Suppressor macrophage treated with lipopolysaccharide for 1 hour (primary cell): ENCODE data around the gene MFNG.

ENCODE experiments used
- DNase-seq, 3 donors: peaks; one replicate each; pipeline ENCODE4 v3.0.0-alpha.2; 2020 to 2022

The MFNG gene

DNA sequence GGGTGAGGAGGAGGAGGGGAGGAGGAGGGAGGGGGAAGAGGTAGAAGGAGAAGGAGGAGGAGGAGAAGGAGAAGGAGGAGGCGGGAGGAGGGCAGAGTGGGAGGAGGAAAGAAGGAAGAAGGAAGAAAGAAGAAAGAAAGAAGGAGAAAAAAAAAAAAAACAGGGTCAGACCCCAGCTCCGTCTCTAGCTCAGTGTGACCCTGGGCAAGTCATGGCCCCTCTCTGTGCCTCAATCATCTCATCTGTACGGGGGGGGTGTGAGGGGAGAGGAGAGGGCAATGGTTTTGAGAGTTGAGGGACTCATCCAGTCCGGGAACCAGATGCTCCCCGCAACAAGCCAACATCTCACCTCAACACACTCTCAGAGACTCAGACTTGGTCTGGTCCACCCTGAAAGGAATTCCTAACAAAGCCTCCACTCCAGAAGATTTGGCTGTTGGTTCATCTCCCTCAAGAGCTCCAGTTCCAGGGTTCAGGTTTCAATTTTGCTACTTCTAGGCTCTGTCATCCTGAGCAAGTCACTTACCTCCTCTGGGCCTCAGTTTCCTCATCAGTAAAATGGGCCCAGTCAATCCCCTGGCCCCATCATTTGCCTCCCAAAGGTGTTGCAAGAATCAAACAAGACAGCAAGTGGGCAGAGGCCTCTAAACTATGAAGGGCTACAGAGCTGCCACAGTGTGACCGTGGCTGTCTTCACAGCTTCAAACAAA is 25.4 kb upstream of the MFNG start:
- no peak for DNase-seq

DNA sequence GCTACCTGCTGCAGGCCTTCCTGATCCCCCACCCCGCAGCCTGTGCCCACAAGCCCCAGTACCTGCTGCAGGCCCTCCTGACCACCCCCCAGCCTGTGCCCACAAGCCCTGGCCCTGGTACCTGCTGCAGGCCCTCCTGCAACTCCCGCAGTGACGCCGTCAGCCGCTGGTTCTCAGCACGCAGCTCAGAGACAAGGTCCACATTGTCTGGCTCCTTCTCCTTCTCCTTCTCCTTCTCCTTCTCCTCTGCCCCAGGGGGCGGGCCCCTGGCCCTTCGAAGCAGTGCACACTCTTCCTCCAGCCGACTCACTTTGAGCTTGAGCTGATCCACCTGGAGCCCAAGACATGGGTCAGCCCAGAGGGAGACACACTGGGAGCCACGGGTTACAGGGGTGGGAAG is 23.9 kb upstream of the MFNG start:
- DNase-seq = no peak

DNA sequence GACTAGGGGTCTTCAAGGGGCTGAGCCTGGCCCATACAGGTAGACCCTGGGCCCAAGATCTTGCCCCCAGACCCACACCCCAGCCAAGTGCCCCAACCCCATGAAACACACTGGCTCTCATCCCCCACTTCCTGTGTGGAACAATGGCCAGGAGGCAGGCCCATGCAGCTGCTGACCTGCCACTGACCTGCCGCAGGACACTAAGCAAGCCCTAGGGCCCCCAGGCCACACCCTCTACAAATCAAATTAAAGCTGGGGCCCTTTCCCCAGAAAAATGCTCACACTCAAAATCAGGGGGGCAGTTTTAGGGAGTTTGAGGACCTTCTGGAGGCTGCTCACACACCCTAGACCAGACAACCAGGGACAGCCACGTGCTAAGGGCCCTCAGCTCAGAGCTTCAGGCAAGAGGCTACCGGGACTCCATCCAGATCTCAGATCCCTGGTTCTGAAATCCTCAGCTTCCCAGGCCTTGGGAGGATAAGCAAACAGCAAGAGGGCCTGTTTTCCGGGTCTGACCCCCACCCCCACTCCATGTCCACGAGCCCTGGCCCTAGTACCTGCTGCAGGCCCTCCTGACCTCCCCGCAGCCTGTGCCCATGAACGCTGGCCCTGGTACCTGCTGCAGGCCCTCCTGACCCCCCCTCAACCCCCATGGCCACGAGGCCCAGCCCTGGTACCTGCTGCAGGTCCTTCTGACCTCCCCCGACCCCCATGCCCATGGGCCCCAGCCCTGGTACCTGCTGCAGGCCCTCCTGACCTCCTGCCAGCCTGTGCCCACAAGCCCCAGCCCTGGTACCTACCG is 23.1 kb upstream of the MFNG start:
- no peak for DNase-seq

DNA sequence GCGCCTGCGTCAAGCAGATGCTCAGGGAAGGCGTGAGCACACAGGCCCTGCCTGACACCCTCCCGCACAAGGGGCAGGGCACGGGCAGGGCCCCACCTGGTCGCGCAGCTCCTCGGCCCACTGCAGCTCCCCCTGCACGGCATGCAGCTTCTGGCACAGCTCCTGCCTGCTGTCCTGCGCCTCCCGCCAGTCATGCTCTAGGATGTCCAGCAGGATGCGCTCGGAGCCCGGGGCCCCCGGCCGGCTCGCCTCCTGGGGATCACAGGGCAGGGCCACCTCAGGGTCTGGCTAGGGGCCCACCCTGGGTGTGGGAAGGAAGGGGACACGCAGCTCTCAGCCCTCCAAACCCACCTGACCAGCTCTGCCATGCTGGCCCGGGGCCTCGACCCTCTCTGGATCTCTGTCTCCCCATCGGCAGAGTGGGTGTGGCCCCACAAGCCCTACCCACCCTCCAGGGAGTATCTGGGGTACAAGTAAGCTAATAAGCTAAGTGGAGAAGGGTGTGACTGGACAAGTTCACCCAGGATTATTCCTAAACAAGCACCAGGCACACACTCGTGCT is 22.3 kb upstream of the MFNG start:
- no peak for DNase-seq

DNA sequence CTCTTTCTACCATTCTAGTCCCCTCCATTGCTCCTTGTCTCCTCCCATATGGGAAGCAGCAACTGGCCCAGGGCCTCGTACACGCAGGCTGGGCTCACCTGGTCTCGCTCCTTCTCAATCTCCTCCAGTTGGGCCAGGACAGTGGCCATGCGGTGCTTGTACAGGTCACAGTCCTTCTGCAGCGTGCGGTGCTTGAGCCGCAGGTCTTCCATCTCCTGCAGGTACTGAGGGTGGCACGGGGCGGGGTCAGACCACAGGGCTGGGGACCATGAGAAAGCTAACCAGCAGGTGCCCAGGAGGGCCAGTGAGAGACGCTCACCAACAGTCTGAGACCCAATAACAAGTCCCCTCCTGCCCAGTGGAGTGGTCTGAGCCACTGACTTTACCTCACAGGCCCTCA is 21.5 kb upstream of the MFNG start:
- DNase-seq = no peak

DNA sequence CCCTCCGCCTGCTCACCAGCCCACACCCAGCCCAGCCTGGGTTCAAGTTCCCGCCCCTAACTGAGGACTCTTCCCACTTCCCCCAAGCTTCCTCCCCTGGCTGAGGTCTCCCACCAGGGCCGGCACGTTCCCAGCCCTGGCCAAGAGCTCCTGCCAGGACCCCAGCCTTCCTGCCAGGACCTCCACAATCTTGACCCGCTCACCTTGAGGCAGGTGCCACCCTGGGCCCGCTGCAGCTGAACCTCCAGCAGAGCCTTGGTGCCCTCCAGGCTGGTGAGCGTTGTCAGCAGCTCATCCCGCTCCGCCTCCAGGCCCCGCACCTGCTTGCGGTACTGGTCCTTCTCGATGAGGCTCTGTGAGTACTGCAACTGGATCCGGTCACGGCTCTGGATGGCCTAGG is 19.8 kb upstream of the MFNG start:
- DNase-seq = no peak

DNA sequence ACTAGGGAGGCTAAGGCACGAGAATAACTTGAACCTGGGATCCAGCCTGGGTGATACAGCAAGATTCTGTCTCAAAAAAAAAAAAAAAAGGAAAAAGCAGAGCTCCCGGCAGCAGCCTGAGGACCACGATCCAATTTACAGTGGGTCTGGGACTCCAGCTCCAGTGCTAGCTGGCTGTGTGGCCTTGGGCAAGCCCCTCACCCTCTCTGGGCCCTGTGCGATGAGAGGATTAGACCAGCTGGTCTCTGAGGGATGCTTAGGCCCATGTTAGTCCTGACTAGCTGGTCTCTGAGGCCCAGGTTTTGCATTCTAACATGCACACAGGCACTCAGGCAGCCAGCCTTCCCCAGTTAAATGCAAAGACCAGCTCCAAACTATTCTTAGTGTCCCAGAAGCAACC is 19.4 kb upstream of the MFNG start:
- DNase-seq = no peak

DNA sequence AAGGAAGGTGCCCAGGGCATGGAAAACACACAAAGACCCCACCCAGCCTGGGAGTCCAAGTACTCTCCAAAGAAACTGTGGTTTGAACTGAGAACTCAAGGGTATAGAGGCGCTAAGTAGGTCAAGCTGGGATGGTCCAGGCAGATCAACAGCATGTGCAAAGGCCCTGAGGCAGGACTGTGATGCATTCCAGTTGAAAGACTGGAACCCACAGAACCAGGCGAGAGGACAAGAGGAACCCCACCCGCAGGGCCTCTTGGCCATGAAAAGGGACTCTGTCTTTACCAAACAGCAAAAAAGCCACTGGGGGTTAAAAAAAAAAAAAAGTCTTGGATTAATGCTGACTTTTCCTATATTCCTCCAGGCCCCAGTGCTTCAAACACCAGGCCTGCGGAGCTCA is 18.8 kb upstream of the MFNG start:
- no peak for DNase-seq

DNA sequence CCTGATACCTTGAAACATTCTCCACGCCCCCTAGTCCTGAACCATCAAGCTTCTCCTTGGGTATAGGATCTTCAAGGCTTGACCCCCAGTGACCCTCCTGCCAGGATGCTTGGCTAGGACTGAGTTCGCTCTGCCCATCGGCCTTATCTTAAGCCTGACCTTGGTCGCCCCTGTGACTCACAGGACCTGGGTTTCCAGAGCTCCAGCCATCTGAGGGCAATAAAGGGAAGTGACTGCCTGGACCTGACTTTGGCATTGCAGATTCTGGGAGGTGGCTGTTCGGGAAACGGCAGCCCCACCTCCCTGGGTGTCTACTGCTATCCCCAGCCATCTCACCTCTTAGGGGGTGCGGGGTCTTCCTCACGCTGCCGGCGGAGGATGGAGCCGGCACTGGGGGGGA is 17.7 kb upstream of the MFNG start:
- peak; percentile 66 to 71 (median 71) for DNase-seq

DNA sequence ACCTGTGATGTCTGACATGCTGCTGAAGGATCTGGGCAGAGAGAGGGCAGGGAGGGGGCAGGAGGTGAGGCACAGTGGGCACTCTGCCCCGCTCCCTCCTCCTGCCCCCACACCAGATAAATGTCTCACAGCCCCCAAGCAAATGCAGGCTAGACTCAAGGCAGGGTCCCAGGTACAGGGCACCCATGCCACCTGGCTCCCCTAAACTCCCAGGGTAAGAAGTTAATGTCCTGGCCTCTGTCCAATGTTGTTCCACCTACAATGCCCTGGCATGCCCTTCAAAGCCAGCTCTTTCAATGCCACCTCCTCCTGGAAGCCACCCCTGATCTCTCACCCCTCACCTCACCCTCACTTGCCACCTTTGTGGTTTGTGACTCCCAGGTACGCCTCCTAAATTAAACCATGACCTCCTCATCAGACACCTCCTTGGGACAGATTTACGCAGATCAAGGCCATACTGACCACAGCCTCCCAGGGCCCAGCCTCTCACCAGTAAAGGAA is 17.0 kb upstream of the MFNG start:
- DNase-seq = no peak

DNA sequence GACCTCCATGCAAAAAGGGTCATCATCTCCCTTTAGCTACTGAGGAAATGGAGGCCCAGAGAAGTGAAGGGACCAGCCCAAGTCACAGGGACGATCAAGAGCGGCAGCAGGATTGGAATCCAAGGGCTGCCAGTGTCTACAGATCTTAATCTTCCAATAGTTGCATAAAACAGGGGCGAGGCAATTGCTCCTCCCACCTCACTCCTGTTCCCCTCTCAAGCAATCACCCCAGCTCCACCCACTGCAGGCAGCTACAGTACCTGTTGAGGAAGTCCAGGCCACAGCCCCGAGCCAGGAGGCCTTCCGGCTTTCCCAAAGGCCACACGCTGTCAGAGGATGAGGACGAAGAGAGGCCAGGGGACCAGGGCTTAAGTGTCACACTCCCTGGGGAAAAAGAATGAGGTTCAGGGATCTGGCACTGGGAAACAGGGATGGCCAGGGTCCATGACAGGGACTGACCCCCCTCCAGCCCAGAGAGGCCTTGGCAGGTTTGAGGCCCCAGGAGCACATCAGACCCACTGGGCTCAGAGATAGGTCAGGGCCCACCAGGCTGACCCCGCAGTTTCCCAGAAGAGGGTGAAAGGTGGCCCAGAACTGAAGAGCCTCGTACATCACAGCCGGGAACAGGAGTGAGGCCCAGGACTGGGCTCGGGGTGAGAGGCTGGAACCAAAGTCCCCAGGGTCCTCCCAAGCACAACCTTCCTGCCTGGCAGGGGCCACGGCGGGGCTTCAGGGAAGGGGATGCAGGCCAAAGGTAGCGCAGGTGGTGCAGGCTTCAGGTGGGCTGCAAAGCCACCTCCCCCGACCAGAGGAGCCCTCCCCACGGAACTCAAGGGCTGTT is 16.4 kb upstream of the MFNG start:
- DNase-seq = peak in 1 of 3 donors; percentile 28

DNA sequence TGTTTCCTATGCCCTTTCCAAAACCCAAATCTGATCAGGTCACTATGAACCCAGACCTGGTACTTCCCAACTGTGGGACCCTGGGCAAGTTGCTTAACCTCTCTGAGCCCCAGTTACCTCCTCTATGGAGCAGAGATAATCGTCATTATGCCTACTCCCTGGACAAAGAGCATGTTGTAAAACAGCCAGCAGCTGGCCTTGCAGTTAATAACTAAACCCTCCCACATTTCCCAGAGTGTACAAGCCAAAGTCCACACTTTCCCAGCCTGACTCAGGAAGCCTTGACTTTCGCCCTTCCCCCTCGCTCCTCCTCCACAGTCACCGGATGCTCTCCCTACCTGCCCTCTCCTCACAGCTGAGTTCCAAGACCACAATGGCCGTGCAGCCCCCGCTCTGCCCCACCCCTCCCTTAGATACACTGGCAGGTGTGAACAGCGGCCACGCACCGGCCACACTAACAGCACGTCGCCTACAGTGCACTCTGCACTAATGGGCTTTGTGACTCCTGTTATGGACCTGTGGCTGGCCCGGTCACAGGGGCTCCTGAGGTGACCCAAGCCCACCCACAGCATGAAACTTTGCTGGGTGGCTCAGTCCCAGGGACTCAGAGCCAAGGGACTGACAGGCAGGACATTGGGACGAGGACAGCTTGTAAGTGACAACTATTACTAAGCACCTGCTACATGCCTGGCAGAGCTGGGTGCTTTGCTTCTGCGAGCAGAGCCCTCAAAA is 15.6 kb upstream of the MFNG start:
- DNase-seq = no peak

DNA sequence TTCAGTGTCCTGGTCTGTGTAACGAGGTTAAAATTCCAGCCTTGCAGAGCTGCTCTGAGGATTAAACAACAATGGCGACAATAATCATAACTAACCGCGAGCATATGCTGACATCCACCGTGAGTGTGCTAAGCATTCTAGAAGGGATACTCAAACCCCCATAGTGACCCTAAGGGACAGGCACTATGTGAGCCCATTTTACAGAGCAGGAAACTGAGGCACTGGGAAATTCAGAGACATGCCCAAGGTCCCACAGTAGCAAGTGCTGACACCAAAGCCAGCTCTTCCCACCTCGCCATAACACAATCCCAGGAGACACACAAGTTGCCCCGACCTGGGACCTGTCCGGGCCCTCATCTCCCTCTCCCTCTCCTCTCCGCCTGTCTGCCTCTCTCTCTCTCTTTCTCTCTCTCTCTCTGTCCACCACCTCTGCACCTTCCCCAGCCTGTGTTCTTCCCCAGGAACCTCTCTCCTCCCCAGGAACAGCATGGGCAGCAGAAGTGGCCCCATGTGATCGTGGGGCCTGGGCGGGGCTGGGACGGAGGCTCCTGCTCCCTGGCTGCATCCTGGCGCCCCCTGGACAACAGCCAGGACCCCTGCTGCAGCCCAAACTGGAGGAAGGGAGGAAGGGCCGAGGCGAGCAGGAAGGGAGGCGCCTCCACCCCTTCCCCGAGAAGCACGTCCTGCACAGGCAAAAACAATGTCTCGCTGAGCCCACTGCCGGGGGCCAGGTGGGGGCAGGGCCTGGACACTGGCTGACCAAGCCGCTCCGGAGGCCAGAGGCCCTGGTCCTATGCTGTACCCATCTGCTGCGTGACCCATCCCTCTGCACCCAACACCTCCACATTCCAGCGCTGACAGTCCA is 14.8 kb upstream of the MFNG start:
- no peak for DNase-seq

DNA sequence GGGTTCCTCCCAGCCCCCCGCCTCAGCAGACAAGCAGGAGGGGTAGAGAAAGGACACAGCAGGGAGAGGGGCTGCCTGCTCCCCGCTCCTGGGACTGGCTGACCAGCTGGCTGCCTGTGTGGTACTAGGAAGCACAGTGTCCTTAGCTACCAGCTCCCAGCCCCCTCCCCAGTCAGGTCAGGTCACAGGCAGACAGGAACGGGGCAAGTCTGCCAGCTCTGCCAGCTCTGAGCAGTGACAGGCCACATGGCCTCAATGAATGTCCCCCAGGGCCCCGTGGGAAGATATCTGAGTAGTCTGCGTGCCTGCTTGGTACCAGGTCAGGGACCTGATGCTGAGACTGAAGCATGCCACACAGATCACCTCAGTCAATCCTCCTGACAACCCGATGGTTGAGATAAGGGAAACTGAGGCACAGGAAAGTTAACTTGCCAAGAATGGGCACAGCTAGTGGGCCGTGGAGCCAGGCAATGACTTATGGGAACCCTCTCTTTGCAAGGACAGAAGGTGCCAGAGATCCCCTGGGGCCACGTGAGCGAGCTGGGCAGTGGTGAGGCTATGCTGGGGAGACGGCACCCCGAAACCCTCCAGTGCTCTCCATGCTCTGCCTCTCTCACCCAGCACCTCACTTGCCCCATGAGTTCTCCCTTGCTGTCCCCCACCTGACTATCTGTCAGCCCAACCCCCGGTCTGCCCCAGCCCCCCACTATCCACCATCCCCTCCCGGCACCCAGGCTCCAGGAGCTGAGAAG is 13.8 kb upstream of the MFNG start:
- no peak for DNase-seq

DNA sequence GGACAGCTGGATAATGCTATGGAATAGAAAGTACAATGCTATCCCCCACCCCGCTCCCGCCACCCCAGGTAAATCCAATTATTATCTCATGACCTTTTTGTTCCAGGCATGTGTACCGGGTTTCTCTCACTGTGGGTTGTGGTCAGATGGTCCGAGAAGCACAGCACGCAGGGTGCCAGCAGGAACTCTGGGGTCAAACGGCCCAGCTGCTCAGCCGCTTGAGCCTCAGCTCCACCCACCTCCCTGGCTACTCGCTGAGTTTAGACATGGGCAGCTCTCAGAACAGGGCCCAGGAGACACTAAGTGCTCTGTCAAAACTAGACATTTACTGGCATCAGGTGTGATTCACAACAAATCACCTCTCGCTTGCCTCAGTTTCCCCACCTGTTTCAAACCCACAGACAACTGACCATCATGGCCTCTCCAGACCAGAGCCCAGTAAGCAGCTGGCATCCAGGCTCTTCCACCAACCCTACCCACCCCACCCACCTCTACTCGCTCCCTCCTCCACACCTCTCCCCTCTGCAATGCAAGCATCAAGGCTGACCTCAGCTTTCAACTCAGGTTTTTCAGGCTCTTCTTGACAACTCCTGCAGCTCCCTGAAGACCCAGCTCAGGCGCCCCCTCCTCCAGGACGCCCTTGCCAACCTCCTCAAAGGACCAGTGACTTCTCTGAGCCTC is 13.0 kb upstream of the MFNG start:
- DNase-seq = no peak

DNA sequence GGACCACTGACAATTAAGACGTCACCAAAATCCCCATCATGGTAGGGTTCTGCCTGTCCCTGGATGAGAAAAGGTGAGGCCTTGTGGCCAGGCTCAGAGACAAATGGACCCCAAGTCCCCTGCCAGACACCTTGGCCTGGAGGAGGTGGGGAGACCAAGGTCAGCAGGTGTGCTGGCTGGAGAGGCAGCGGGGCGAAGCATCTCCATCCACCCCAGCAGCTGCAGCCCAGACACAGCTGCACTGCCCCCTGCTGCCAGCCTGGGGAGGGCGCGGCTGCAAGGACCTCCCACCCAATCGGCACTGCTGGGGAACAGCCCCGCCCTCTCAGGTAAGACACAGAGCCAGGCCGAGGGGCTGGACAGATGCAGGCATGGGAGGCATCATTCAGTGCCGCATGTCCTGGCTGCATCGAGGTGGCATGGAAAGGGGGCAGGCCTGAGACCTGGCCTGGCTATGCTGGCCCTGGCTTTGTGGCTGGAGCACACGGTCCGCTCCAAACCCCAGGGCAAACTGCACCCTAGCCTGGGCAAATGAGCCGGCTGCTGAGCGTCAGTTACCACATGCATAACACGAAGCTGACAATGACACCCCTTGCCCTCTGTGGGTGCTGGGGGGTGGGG is 12.2 kb upstream of the MFNG start:
- peak; percentile 50 to 77 (median 59) for DNase-seq

DNA sequence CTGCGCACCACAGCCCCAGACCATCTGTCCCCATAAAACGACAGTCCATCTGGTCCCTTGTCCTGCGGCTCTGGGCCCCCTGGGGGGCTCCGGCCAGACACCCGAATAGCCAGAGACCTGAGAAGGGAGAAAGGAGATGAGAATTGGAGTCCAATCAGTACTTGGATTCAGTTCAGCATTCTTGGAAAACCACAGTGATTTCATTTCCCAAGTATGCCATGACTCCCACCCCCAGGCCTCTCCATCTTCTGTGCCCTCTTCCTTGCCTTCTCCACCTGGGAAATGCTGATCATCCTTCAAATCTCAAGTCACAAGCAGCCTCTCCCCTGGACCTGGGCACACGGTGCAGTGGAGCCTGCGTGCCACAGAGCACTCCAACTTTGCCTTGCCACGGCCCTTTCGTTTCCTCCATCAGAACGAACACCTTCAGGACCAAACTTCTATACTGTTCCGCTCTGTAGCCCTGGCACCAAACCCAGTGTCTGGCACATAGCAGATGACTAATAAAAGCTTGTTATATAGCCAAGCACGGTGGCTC is 10.9 kb upstream of the MFNG start:
- no peak for DNase-seq

DNA sequence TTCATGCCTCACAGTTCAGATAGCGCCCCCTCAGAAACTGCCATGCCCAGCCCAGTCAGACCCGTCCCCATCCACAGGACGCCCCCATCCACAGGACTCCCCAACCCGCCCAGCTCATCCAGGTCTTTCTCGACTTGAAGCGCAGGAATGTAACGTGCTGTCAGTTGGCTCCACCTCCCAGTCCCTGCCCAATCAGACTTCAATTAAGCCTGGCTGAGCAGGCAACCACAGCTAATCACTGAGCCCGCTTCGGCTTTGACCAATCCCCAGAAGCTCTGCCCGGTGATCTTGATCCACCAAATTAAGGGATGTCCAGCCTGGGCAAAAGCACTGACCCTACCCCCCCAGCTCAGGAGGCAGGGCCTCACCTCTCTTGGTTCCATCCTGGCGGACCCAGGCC is 10.5 kb upstream of the MFNG start:
- no peak for DNase-seq

DNA sequence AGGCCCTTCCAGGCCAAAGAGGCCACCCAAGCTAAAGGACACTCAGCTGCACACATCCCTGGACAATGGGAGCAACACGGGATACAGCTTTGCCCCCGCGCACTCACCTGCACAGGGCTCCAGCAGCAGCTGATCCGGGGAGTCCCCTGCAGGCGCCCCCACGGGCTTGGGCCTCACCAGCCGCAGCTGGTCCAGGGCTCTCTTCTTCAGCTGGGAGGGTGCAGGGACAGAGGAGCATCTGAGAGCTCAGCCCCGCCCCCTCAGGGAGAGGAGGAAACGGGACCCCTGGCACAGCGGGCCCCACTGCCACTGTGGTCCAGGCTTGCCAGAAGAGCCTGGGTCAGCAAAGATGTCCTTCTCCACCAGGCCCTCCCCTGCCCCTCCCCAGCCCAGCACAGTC is 7.8 kb upstream of the MFNG start:
- DNase-seq = no peak
